Measurements from ENCODE around the gene THAP11.

The THAP11 gene

GRCh38 chr16:67841816-67842508, at the start of gene THAP11:
Gene THAP11 (plus strand): TSS chr16:67842320. CDS start chr16:67842555, 235 bp downstream.
- DNase-seq (ENCODE audit: low spot score) = peak; percentile 99

- no peak for DNase-seq (ENCODE audit: low spot score)
Measured at GRCh38 chr16:67796099-67796718, 45.9 kb upstream of the THAP11 start.

- no peak for DNase-seq (ENCODE audit: low spot score)
Measured at GRCh38 chr16:67800338-67800926, 41.7 kb upstream of the THAP11 start.

- no peak for DNase-seq (ENCODE audit: low spot score)
Measured at GRCh38 chr16:67801241-67801640, 40.9 kb upstream of the THAP11 start.

GRCh38 chr16:67801883-67802282, 40.2 kb upstream of the THAP11 start:
- no peak for DNase-seq (ENCODE audit: low spot score)

GRCh38 chr16:67803894-67804293, 38.2 kb upstream of the THAP11 start:
- no peak for DNase-seq (ENCODE audit: low spot score)

- DNase-seq (ENCODE audit: low spot score) = no peak
Measured at GRCh38 chr16:67804853-67805542, 37.1 kb upstream of the THAP11 start.

GRCh38 chr16:67805718-67806427, 36.2 kb upstream of the THAP11 start:
- DNase-seq (ENCODE audit: low spot score) = no peak

- peak; percentile 85 for DNase-seq (ENCODE audit: low spot score)
Measured at GRCh38 chr16:67806428-67807147, 35.5 kb upstream of the THAP11 start, which contains the start of the genes RANBP10 and TSNAXIP1. Gene RANBP10 (minus strand): TSS chr16:67806560. CDS start chr16:67806536, 24 bp downstream. Gene TSNAXIP1 (plus strand): TSS chr16:67806889. CDS start chr16:67807150, 261 bp downstream.

GRCh38 chr16:67807148-67807682, 34.9 kb upstream of the THAP11 start:
- no peak for DNase-seq (ENCODE audit: low spot score)

- DNase-seq (ENCODE audit: low spot score) = no peak
Measured at GRCh38 chr16:67811899-67812298, 30.2 kb upstream of the THAP11 start.

- DNase-seq (ENCODE audit: low spot score) = no peak
Measured at GRCh38 chr16:67814567-67814966, 27.6 kb upstream of the THAP11 start.

- DNase-seq (ENCODE audit: low spot score) = no peak
Measured at GRCh38 chr16:67820608-67821259, 21.4 kb upstream of the THAP11 start.

GRCh38 chr16:67822511-67822910, 19.6 kb upstream of the THAP11 start:
- DNase-seq (ENCODE audit: low spot score) = no peak

GRCh38 chr16:67825119-67825518, 17.0 kb upstream of the THAP11 start:
- no peak for DNase-seq (ENCODE audit: low spot score)

GRCh38 chr16:67825906-67826305, 16.2 kb upstream of the THAP11 start:
- DNase-seq (ENCODE audit: low spot score) = no peak

- no peak for DNase-seq (ENCODE audit: low spot score)
Measured at GRCh38 chr16:67828651-67829050, 13.5 kb upstream of the THAP11 start.

GRCh38 chr16:67833030-67833414, 9.1 kb upstream of the THAP11 start:
- DNase-seq (ENCODE audit: low spot score) = peak; percentile 29

GRCh38 chr16:67833415-67834241, 8.5 kb upstream of the THAP11 start:
- DNase-seq (ENCODE audit: low spot score) = peak; percentile 97

- DNase-seq (ENCODE audit: low spot score) = no peak
Measured at GRCh38 chr16:67834242-67834614, 7.9 kb upstream of the THAP11 start.
